ENCODE data around the gene CNTNAP4. TPM values are rescaled to one million over a fixed set of nuclear protein-coding genes. Genes with fewer than 3 reads are reported as not detected.

CNTNAP4 gene
- total and polyA plus RNA-seq, 3 donors from 2014 or later, result 1.5 to 3.5 (median 2.2) TPM

DNA sequence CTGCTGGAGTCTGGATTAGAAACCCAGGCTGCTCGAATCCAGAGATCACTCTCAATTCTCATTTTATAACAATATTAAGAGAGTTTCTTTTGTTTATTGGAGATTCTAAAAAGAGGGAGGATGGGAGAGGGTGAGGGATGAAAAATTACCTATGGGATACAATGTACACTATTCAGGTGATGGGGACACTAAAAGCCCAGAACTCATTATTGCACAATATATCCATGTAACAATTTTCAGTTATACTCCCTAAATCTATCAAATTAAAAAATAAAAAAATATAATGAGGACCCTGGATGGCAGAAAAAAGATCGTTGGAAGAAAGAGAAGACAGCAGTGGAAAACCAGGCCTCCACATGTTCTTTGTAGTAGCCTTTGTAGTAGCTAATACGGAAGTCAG is 100.8 kb downstream of the CNTNAP4 start:
- no peaks in the 10 kb centered on the region for H3K27me3 ChIP-seq
- DNase-seq, result no peak
- no peaks in the 10 kb centered on the region for H3K4me1 ChIP-seq
- intact Hi-C loops (cut with DNase I; ENCODE audit: low total_unique reads), result no loop called here
- H3K9me3 ChIP-seq, result no peaks in the 10 kb centered on the region
- 81 to 91% methylated on average over 3 of the region's 3 CpGs for WGBS, 2 donors
- no peak overlapping the region for H3K4me3 ChIP-seq
- no peaks in the 10 kb centered on the region for H3K36me3 ChIP-seq (ENCODE audit: low read depth, missing control alignments)
- no peak overlapping the region for H3K27ac ChIP-seq
- TF ChIP-seq POLR2A (IDR thresholded peaks at IDR 0.05), result no peak
- TF ChIP-seq, protein P1, sequence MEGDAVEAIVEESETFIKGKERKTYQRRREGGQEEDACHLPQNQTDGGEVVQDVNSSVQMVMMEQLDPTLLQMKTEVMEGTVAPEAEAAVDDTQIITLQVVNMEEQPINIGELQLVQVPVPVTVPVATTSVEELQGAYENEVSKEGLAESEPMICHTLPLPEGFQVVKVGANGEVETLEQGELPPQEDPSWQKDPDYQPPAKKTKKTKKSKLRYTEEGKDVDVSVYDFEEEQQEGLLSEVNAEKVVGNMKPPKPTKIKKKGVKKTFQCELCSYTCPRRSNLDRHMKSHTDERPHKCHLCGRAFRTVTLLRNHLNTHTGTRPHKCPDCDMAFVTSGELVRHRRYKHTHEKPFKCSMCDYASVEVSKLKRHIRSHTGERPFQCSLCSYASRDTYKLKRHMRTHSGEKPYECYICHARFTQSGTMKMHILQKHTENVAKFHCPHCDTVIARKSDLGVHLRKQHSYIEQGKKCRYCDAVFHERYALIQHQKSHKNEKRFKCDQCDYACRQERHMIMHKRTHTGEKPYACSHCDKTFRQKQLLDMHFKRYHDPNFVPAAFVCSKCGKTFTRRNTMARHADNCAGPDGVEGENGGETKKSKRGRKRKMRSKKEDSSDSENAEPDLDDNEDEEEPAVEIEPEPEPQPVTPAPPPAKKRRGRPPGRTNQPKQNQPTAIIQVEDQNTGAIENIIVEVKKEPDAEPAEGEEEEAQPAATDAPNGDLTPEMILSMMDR (IDR thresholded peaks at IDR 0.05), result no peak

DNA sequence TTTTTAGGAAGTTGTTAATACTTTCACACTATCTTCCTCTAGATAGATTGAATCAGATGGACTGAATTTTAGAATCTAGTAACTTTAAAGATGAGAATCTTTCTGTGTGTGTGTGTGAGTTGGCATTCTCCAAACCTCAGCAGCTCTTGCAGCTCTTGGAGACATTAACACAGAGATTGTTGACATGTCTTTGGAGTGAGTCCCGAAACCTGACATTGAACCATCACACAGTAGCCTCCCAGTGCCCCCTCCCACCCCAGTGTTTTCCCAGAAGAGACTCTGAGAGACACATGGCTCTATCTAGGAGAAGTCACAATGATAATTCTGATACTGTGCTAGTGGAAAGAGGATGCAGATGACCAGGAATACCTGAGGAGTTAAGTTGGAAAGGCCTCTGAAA is 103.9 kb downstream of the CNTNAP4 start:
- H3K9me3 ChIP-seq, result no peaks in the 10 kb centered on the region
- intact Hi-C loops (cut with DNase I; ENCODE audit: low total_unique reads), result no loop called here
- no peak overlapping the region for H3K4me3 ChIP-seq
- no peaks in the 10 kb centered on the region for H3K36me3 ChIP-seq (ENCODE audit: low read depth, missing control alignments)
- no peak overlapping the region for H3K27ac ChIP-seq
- no peaks in the 10 kb centered on the region for H3K4me1 ChIP-seq
- 78 to 88% methylated on average over 1 of the region's 1 CpG for WGBS, 2 donors
- DNase-seq, result no peak
- TF ChIP-seq, protein P1 (IDR thresholded peaks at IDR 0.05), result no peak
- no peak for TF ChIP-seq POLR2A (IDR thresholded peaks at IDR 0.05)
- no peaks in the 10 kb centered on the region for H3K27me3 ChIP-seq

DNA sequence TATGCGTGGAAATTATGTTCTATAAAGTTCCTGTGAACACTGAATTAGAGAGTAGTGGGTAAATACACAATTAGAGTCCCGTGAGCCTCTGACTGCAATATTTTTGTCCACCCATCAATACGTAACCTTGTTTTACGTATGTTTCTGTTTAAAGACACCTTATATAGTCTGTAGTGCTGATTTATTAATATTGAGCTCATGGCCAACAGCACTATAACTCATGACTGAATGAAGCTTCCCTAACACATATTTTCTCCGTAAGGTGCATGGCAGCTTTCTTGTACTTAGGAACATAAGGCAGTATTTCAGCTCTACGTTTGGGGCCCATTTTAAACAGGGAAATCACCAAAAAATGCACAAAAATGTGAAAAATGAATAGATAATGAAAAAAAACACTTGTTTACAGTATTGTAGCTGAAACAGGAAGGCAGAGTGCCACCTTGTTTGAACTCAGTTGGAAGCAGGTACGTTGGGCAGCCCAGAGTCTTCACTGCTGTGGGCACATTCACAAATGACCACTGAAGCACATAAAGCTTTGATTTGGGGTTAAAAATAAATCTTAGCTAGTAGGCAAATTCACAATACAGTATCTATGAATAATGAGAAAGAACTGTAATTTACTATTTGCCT is 108.5 kb downstream of the CNTNAP4 start:
- no peak for DNase-seq
- Histone ChIP-seq H3K27me3 (no peaks in the 10 kb centered on the region), H3K4me1 (no peaks in the 10 kb centered on the region), H3K36me3 (ENCODE audit: low read depth, missing control alignments) (no peaks in the 10 kb centered on the region), H3K27ac (no peak overlapping the region), H3K4me3 (no peak overlapping the region), H3K9me3 (no peaks in the 10 kb centered on the region)
- 85 to 87% methylated on average over 7 of the region's 7 CpGs for WGBS, 2 donors
- TF ChIP-seq, protein P1 (IDR thresholded peaks at IDR 0.05), result no peak
- TF ChIP-seq POLR2A (IDR thresholded peaks at IDR 0.05), result no peak
- intact Hi-C loops (cut with DNase I; ENCODE audit: low total_unique reads), result no loop called here

DNA sequence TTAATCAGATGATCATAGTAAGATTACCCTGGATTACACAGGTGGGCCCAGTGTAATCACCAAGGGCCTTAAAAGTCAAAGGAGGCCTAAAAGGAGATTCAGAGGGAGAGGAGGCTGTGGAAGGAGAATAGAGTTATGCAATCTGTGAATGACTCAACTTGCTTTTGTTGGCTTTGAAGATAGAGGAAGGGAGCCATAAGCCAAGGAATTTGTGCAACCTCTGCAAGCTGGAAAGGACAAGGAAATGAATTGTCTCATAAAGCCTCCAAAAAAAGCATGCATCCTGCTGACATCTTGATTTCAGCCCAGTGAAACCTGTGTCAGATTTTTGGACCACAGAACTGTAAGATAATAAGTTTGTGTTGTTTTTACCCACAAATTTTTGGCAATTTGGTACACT is 109.6 kb downstream of the CNTNAP4 start:
- no peaks in the 10 kb centered on the region for H3K36me3 ChIP-seq (ENCODE audit: low read depth, missing control alignments)
- H3K4me3 ChIP-seq, result no peak overlapping the region
- no peak for DNase-seq
- no peaks in the 10 kb centered on the region for H3K27me3 ChIP-seq
- intact Hi-C loops (cut with DNase I; ENCODE audit: low total_unique reads), result no loop called here
- TF ChIP-seq, protein P1 (IDR thresholded peaks at IDR 0.05), result no peak
- TF ChIP-seq POLR2A (IDR thresholded peaks at IDR 0.05), result no peak
- no peaks in the 10 kb centered on the region for H3K4me1 ChIP-seq
- H3K9me3 ChIP-seq, result no peaks in the 10 kb centered on the region
- no peak overlapping the region for H3K27ac ChIP-seq

DNA sequence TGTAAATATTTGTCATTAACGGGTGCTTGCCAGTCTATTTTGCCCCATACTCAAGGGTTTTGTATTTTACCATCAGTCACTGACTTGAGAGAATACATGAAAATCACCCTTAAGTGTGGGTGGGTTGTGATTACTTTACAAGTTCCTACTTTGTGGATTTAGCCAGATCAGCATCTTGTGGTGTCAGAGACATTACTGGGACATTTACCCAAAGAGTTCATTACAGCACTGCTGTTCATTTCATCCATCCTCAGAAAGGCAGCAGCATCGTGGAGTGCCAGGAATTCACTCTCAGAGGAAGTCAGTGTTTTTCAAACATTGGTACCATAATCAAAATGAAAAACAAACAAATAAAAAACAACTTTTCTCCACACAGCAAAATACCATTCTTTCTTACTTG is 110.8 kb downstream of the CNTNAP4 start:
- TF ChIP-seq, protein P1 (IDR thresholded peaks at IDR 0.05), result no peak
- H3K4me1 ChIP-seq, result no peaks in the 10 kb centered on the region
- intact Hi-C loops (cut with DNase I; ENCODE audit: low total_unique reads), result no loop called here
- no peak for DNase-seq
- no peaks in the 10 kb centered on the region for H3K27me3 ChIP-seq
- WGBS, 2 donors, result 55 to 66% methylated on average over 2 of the region's 2 CpGs
- no peak overlapping the region for H3K4me3 ChIP-seq
- no peaks in the 10 kb centered on the region for H3K9me3 ChIP-seq
- H3K36me3 ChIP-seq (ENCODE audit: low read depth, missing control alignments), result no peaks in the 10 kb centered on the region
- no peak overlapping the region for H3K27ac ChIP-seq
